ENCODE data around the gene SFXN5.

GRCh38 chr2:73023497-73023896, 48.0 kb downstream of the SFXN5 start:
- TF ChIP-seq REST (IDR thresholded peaks at IDR 0.05; ENCODE audit: insufficient read depth in 1 of 2, low read depth in 2 of 2, low read length in 2 of 2), result no peak
- TF ChIP-seq POLR2AphosphoS5 (IDR thresholded peaks at IDR 0.05; ENCODE audit: low read depth, low read length), result no peak

All from PFSK-1 (cell line).